ENCODE data around the gene CRLF2.

The CRLF2 gene

GRCh38 chrX:1164322-1165288, 47.8 kb downstream of the CRLF2 start:
- peaks cover 7% of the 10 kb centered on the region for H3F3A ChIP-seq (ENCODE audit: low read depth)
- H3K36me3 ChIP-seq (ENCODE audit: insufficient read depth, low read length): no peaks in the 10 kb centered on the region
- no peak overlapping the region for H3K4me2 ChIP-seq (ENCODE audit: low read depth, low read length, poor library complexity, severe bottlenecking)
- H3K4me1 ChIP-seq (ENCODE audit: insufficient read depth, low read length, poor library complexity, severe bottlenecking): peaks cover 3% of the 10 kb centered on the region
- H3K79me2 ChIP-seq (ENCODE audit: insufficient read depth, low read length): no peaks in the 10 kb centered on the region
- H3K9me2 ChIP-seq (replicated peaks; ENCODE audit: low read depth, low read length): no peaks in the 10 kb centered on the region
- TF ChIP-seq EZH2phosphoT487 (IDR thresholded peaks at IDR 0.05; ENCODE audit: borderline replicate concordance): no peak
- TF ChIP-seq, protein P1, sequence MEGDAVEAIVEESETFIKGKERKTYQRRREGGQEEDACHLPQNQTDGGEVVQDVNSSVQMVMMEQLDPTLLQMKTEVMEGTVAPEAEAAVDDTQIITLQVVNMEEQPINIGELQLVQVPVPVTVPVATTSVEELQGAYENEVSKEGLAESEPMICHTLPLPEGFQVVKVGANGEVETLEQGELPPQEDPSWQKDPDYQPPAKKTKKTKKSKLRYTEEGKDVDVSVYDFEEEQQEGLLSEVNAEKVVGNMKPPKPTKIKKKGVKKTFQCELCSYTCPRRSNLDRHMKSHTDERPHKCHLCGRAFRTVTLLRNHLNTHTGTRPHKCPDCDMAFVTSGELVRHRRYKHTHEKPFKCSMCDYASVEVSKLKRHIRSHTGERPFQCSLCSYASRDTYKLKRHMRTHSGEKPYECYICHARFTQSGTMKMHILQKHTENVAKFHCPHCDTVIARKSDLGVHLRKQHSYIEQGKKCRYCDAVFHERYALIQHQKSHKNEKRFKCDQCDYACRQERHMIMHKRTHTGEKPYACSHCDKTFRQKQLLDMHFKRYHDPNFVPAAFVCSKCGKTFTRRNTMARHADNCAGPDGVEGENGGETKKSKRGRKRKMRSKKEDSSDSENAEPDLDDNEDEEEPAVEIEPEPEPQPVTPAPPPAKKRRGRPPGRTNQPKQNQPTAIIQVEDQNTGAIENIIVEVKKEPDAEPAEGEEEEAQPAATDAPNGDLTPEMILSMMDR (conservative IDR thresholded peaks at IDR 0.05; ENCODE audit: low read length): no peak
- no peak overlapping the region for H3K9ac ChIP-seq (ENCODE audit: low read depth, low read length, poor library complexity, severe bottlenecking)
- H3K4me3 ChIP-seq (ENCODE audit: low read length, poor library complexity, severe bottlenecking): no peak overlapping the region
- no peak overlapping the region for H2AFZ ChIP-seq (ENCODE audit: low read length)
- H3K9me3 ChIP-seq (ENCODE audit: insufficient read depth, low read depth, low read length): no peaks in the 10 kb centered on the region
- no peaks in the 10 kb centered on the region for H3K27me3 ChIP-seq (ENCODE audit: insufficient read depth, low read length, poor library complexity, severe bottlenecking)
- H4K20me1 ChIP-seq (ENCODE audit: insufficient read depth, low read length, poor library complexity, severe bottlenecking): no peaks in the 10 kb centered on the region

DNA sequence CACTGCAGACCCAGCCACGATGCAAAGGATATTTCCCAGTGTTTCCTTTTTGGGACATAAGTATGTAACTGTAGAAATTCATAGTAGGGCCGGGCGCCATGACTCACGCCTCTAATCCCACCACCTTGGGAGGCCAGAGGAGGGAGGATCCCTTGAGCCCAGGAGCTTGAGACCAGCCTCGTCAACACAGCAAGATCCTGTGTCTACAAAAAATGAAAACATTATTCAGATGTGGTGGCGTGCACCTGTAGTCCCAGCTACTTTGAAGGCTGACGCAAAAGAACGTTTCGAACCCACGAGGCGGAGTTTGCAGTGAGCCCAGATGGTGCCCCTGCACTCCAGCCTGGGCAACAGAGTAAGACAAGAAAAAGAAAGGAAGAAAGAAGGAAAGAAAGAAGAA, 49.2 kb downstream of the CRLF2 start:
- Histone ChIP-seq H3K9ac (ENCODE audit: low read depth, low read length, poor library complexity, severe bottlenecking) (no peak overlapping the region), H3K79me2 (ENCODE audit: insufficient read depth, low read length) (no peaks in the 10 kb centered on the region), H4K20me1 (ENCODE audit: insufficient read depth, low read length, poor library complexity, severe bottlenecking) (no peaks in the 10 kb centered on the region), H3K4me3 (ENCODE audit: low read length, poor library complexity, severe bottlenecking) (no peak overlapping the region), H3K4me1 (ENCODE audit: insufficient read depth, low read length, poor library complexity, severe bottlenecking) (peaks cover 3% of the 10 kb centered on the region), H3F3A (ENCODE audit: low read depth) (peaks cover 7% of the 10 kb centered on the region), H3K9me3 (ENCODE audit: insufficient read depth, low read depth, low read length) (no peaks in the 10 kb centered on the region), H3K9me2 (replicated peaks; ENCODE audit: low read depth, low read length) (no peaks in the 10 kb centered on the region), H3K27me3 (ENCODE audit: insufficient read depth, low read length, poor library complexity, severe bottlenecking) (no peaks in the 10 kb centered on the region), H3K36me3 (ENCODE audit: insufficient read depth, low read length) (no peaks in the 10 kb centered on the region), H2AFZ (ENCODE audit: low read length) (no peak overlapping the region), H3K4me2 (ENCODE audit: low read depth, low read length, poor library complexity, severe bottlenecking) (no peak overlapping the region)
- no peak for TF ChIP-seq EZH2phosphoT487 (IDR thresholded peaks at IDR 0.05; ENCODE audit: borderline replicate concordance)
- TF ChIP-seq, protein P1 (conservative IDR thresholded peaks at IDR 0.05; ENCODE audit: low read length): no peak

GRCh38 chrX:1162119-1162916, 50.1 kb downstream of the CRLF2 start:
- Histone ChIP-seq H4K20me1 (ENCODE audit: insufficient read depth, low read length, poor library complexity, severe bottlenecking) (no peaks in the 10 kb centered on the region), H3K36me3 (ENCODE audit: insufficient read depth, low read length) (no peaks in the 10 kb centered on the region), H3F3A (ENCODE audit: low read depth) (peaks cover 7% of the 10 kb centered on the region), H3K4me2 (ENCODE audit: low read depth, low read length, poor library complexity, severe bottlenecking) (no peak overlapping the region), H2AFZ (ENCODE audit: low read length) (no peak overlapping the region), H3K9me2 (replicated peaks; ENCODE audit: low read depth, low read length) (no peaks in the 10 kb centered on the region), H3K9me3 (ENCODE audit: insufficient read depth, low read depth, low read length) (no peaks in the 10 kb centered on the region), H3K4me1 (ENCODE audit: insufficient read depth, low read length, poor library complexity, severe bottlenecking) (peaks cover 3% of the 10 kb centered on the region), H3K4me3 (ENCODE audit: low read length, poor library complexity, severe bottlenecking) (no peak overlapping the region), H3K79me2 (ENCODE audit: insufficient read depth, low read length) (no peaks in the 10 kb centered on the region), H3K27me3 (ENCODE audit: insufficient read depth, low read length, poor library complexity, severe bottlenecking) (no peaks in the 10 kb centered on the region), H3K9ac (ENCODE audit: low read depth, low read length, poor library complexity, severe bottlenecking) (no peak overlapping the region)
- TF ChIP-seq, protein P1 (conservative IDR thresholded peaks at IDR 0.05; ENCODE audit: low read length): no peak
- no peak for TF ChIP-seq EZH2phosphoT487 (IDR thresholded peaks at IDR 0.05; ENCODE audit: borderline replicate concordance)

Measured in Loucy (cell line).